ENCODE measurements around the gene SPIB.
A peak's percentile ranks its signal among the peaks of the same experiment; 100 is the strongest.

SPIB gene

DNA sequence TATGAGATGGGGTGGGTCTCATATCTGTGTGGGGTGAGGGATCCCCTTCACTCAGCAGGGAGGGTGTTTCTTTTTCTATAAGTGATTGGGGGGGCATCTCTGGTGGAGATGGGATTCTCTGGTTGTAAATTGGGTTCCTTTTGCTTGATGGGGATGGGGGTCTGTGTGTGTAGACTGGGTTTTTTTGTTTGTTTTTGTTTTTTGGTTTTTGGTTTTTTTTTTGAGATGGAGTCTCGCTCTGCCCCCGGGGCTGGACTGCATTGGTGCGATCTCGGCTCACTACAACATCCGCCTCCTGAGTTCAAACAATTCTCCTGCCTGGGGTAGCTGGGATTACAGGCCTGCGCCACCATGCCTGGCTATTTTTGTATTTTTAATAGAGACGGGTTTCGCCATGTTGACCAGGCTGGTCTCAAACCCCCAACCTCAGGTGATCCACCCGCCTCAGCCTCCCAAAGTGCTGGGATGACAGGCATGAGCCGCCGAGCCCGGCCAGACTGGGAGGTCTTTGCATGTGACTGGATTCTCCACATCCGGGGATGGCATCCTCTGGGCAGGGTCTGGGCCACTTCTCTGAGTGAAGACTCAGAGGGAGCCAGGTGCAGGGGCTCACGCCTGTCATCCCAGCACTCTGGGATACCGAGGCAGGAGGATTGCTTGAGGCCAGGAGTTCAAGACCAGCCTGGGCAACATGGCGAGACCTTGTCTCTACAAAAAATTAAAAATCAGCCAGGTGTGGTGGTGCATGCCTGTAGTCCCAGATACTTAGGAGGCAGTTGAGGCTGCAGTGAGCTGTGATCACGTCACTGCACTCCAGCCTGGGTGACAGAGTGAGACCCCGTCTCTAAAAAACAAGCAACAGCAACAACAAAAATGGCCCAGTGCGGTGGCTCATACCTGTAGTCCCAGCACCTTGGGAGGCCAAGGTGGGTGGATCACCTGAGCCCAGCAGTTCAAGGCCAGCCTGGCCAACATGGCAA, 14.8 kb downstream of the SPIB start:
- peak overlapping the region; percentile 84 for H3K4me2 ChIP-seq (ENCODE audit: low read length)
- no peaks in the 10 kb centered on the region for H4K20me1 ChIP-seq (ENCODE audit: control insufficient read depth, insufficient read depth, low read depth, low read length)
- H3K9me3 ChIP-seq (ENCODE audit: control insufficient read depth, insufficient read depth, low read length), result no peaks in the 10 kb centered on the region
- H3K36me3 ChIP-seq (ENCODE audit: control insufficient read depth, low read length), result peaks cover 43% of the 10 kb centered on the region
- H3K4me3 ChIP-seq (ENCODE audit: low read length), result peak overlapping the region; percentile 80
- TF ChIP-seq, protein P1, sequence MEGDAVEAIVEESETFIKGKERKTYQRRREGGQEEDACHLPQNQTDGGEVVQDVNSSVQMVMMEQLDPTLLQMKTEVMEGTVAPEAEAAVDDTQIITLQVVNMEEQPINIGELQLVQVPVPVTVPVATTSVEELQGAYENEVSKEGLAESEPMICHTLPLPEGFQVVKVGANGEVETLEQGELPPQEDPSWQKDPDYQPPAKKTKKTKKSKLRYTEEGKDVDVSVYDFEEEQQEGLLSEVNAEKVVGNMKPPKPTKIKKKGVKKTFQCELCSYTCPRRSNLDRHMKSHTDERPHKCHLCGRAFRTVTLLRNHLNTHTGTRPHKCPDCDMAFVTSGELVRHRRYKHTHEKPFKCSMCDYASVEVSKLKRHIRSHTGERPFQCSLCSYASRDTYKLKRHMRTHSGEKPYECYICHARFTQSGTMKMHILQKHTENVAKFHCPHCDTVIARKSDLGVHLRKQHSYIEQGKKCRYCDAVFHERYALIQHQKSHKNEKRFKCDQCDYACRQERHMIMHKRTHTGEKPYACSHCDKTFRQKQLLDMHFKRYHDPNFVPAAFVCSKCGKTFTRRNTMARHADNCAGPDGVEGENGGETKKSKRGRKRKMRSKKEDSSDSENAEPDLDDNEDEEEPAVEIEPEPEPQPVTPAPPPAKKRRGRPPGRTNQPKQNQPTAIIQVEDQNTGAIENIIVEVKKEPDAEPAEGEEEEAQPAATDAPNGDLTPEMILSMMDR (IDR thresholded peaks at IDR 0.05; ENCODE audit: low read depth, low read length, poor library complexity, severe bottlenecking), result no peak
- no peak for TF ChIP-seq EZH2phosphoT487 (IDR thresholded peaks at IDR 0.05; ENCODE audit: borderline replicate concordance, low read length)
- H3F3A ChIP-seq (ENCODE audit: control insufficient read depth, insufficient read depth), result peaks cover 44% of the 10 kb centered on the region
- H3K4me1 ChIP-seq (ENCODE audit: control insufficient read depth, low read length), result peaks cover 72% of the 10 kb centered on the region
- H3K27ac ChIP-seq (ENCODE audit: low read depth, low read length), result peak overlapping the region; percentile 96
- H3K79me2 ChIP-seq (ENCODE audit: control insufficient read depth, low read length), result peaks cover 12% of the 10 kb centered on the region
- no peaks in the 10 kb centered on the region for H3K9me2 ChIP-seq (replicated peaks; ENCODE audit: control insufficient read depth, low read length)
- H3K27me3 ChIP-seq (ENCODE audit: control insufficient read depth, low read length), result no peaks in the 10 kb centered on the region

DNA sequence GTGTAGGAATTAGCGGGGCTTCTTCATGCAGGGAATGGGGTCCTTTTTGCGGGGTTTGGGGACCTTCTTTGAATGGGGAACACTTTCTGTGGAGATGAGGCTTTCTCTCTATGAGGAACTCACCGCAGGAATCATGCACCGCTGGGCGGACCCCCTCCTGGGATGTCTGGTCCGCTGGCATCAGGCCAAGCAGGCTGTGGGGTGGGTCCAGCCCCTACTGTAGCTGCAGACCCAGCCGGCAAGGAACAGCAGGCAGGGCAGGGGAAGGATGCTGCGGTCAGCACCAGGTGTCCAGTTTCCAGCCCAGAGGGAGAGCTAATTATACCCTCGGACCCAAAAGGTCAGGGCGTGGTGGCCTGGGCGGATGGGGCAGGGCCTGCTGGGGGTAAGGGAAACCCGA, 15.8 kb downstream of the SPIB start:
- Histone ChIP-seq H3K4me1 (ENCODE audit: control insufficient read depth, low read length) (peaks cover 61% of the 10 kb centered on the region), H3K4me2 (ENCODE audit: low read length) (peak overlapping the region; percentile 84)

DNA sequence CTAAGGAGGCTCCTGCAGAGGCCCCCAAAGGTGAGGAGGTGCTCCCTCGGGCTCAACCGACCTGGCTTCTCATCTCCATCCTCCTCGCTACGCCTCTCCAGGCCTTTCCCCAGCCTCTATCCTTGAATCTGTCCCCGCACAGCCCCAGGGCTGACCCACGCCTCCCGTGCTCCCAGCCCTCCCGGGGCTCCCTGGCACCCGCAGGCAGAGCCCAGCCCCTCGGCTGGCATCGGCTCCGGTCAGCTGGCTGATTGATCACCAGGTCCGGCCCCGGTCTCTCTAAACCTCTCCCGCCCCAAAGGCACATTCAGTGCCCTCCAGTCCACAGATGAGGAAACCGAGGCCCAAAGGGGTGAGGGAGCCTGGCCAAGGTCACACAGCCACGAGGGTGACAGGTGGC, 16.5 kb downstream of the SPIB start:
- Histone ChIP-seq H3K27ac (ENCODE audit: low read depth, low read length) (peak overlapping the region; percentile 96), H3K27me3 (ENCODE audit: control insufficient read depth, low read length) (no peaks in the 10 kb centered on the region), H3K4me1 (ENCODE audit: control insufficient read depth, low read length) (peaks cover 54% of the 10 kb centered on the region), H3F3A (ENCODE audit: control insufficient read depth, insufficient read depth) (peaks cover 29% of the 10 kb centered on the region), H3K4me2 (ENCODE audit: low read length) (peak overlapping the region; percentile 84), H3K4me3 (ENCODE audit: low read length) (peak overlapping the region; percentile 80), H3K36me3 (ENCODE audit: control insufficient read depth, low read length) (peaks cover 36% of the 10 kb centered on the region), H3K9me2 (replicated peaks; ENCODE audit: control insufficient read depth, low read length) (no peaks in the 10 kb centered on the region), H4K20me1 (ENCODE audit: control insufficient read depth, insufficient read depth, low read depth, low read length) (no peaks in the 10 kb centered on the region), H3K79me2 (ENCODE audit: control insufficient read depth, low read length) (peaks cover 12% of the 10 kb centered on the region), H3K9me3 (ENCODE audit: control insufficient read depth, insufficient read depth, low read length) (no peaks in the 10 kb centered on the region)
- TF ChIP-seq, protein P1 (IDR thresholded peaks at IDR 0.05; ENCODE audit: low read depth, low read length, poor library complexity, severe bottlenecking), result no peak
- no peak for TF ChIP-seq EZH2phosphoT487 (IDR thresholded peaks at IDR 0.05; ENCODE audit: borderline replicate concordance, low read length)

More for the DNA sequence above, 15.8 kb downstream of the SPIB start:
- H3K9me3 ChIP-seq (ENCODE audit: control insufficient read depth, insufficient read depth, low read length), result no peaks in the 10 kb centered on the region
- peaks cover 12% of the 10 kb centered on the region for H3K79me2 ChIP-seq (ENCODE audit: control insufficient read depth, low read length)
- TF ChIP-seq EZH2phosphoT487 (IDR thresholded peaks at IDR 0.05; ENCODE audit: borderline replicate concordance, low read length), result no peak
- TF ChIP-seq, protein P1 (IDR thresholded peaks at IDR 0.05; ENCODE audit: low read depth, low read length, poor library complexity, severe bottlenecking), result no peak
- peak overlapping the region; percentile 80 for H3K4me3 ChIP-seq (ENCODE audit: low read length)
- peaks cover 35% of the 10 kb centered on the region for H3F3A ChIP-seq (ENCODE audit: control insufficient read depth, insufficient read depth)
- H3K9me2 ChIP-seq (replicated peaks; ENCODE audit: control insufficient read depth, low read length), result no peaks in the 10 kb centered on the region
- H3K27me3 ChIP-seq (ENCODE audit: control insufficient read depth, low read length), result no peaks in the 10 kb centered on the region
- H3K36me3 ChIP-seq (ENCODE audit: control insufficient read depth, low read length), result peaks cover 36% of the 10 kb centered on the region
- H3K27ac ChIP-seq (ENCODE audit: low read depth, low read length), result peak overlapping the region; percentile 96
- no peaks in the 10 kb centered on the region for H4K20me1 ChIP-seq (ENCODE audit: control insufficient read depth, insufficient read depth, low read depth, low read length)
